Skeletal muscle tissue (tissue), 4 donors: Measurements from ENCODE around the gene GDF2. TPM values are rescaled to one million over a fixed set of nuclear protein-coding genes. Genes with fewer than 3 reads are reported as not detected.

Experiments used
- H3K27ac ChIP-seq: one replicate; pipeline ENCODE4 v1.7.0; 2013; ENCODE audit warnings: mild to moderate bottlenecking, low read depth, low read length, inconsistent platforms
- H3K27me3 ChIP-seq, 3 donors: one replicate each; pipeline ENCODE4 v1.7.0; 2013; ENCODE audit warnings: low read length in 3 of 3; ENCODE audit not compliant: control insufficient read depth in 3 of 3, insufficient read depth in 3 of 3
- H3K36me3 ChIP-seq, 3 donors: one replicate each; pipeline ENCODE4 v1.7.0; 2013; ENCODE audit warnings: low read length in 3 of 3; ENCODE audit not compliant: control insufficient read depth in 3 of 3, insufficient read depth in 3 of 3
- H3K4me1 ChIP-seq, 3 donors: one replicate each; pipeline ENCODE4 v1.7.0; 2013; ENCODE audit warnings: low read length in 3 of 3, mild to moderate bottlenecking in 3 of 3; ENCODE audit not compliant: control insufficient read depth in 3 of 3, insufficient read depth in 3 of 3
- H3K4me3 ChIP-seq, 3 donors: one replicate each; pipeline ENCODE4 v1.7.0; 2013; ENCODE audit warnings: low read length in 3 of 3
- H3K9ac ChIP-seq, 3 donors: one replicate each; pipeline ENCODE4 v1.7.0; 2013; ENCODE audit warnings: low read length in 3 of 3, mild to moderate bottlenecking in 3 of 3, moderate library complexity in 2 of 3, low read depth in 1 of 3
- H3K9me3 ChIP-seq, 3 donors: one replicate each; pipeline ENCODE4 v1.7.0; 2013; ENCODE audit warnings: low read length in 3 of 3; ENCODE audit not compliant: control insufficient read depth in 3 of 3
- total RNA-seq: library from RNA; depleted of rRNA; stranded (reverse); fragments of >200 nt; gene quantifications from one replicate; pipeline ENCODE4 v1.2.3, GENCODE V29; 2014
- donor health status: Osteomylitis.

GDF2 gene
- total RNA-seq, 1 donor from 2014 or later, result not detected

GRCh38 chr10:47336387-47337134, 14.3 kb downstream of the GDF2 start:
- H3K27ac ChIP-seq, result no peak overlapping the region
- H3K4me1 ChIP-seq, result no peaks in the 10 kb centered on the region
- H3K9ac ChIP-seq, result no peak overlapping the region
- H3K4me3 ChIP-seq, result no peak overlapping the region
- no peaks in the 10 kb centered on the region for H3K36me3 ChIP-seq
- no peaks in the 10 kb centered on the region for H3K9me3 ChIP-seq
- peaks cover 0 to 18% (median 5%) of the 10 kb centered on the region in 3 donors for H3K27me3 ChIP-seq

DNA sequence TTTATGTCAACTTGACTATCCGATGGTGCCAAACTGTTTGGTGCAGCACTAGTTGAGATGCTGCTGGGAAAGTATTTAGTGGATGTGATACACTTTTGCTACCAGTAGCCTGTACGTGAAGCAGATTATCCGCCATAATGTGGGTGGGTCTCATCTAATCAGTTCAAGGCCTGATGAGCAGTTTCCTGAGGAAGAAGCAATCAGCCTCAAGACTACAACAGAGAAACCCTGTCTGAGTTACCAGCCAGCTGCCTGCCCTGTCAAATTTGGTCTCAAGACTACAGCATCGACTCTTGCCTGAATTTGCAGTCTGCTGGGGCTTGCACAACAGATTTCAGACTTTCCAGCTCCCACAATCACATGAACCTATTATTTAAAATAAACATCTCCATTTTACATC, 15.1 kb downstream of the GDF2 start:
- Histone ChIP-seq H3K27ac (no peak overlapping the region), H3K9ac (no peak overlapping the region), H3K27me3 (peaks cover 0 to 18% (median 5%) of the 10 kb centered on the region in 3 donors), H3K36me3 (no peaks in the 10 kb centered on the region), H3K4me3 (no peak overlapping the region), H3K4me1 (no peaks in the 10 kb centered on the region), H3K9me3 (no peaks in the 10 kb centered on the region)

DNA sequence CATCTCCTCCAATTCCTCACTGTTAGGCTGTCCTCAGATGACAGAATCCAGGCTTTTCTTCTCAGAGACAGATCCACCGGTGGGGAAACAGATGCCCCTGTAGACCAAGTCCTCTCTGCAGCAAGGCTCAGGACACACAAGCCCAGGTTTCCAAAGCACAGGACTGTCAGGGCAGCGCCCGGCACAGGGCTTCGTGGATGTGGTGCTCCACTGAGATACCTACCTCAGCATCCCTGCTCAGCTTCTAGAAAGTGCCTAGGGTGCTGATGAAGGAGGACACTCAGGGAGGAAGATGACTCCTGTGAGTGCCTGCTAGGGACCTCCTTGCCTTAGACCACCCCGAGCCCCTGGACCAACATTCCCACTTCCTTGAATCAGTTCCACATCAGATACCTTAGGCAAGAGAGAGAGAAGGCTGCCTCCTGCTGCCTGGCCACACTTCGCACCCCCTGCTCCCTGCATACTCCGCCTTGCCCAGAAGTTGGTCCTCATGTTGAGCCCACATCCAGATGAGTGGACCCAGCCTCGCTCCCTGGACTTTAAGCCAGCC, 17.0 kb downstream of the GDF2 start:
- Histone ChIP-seq H3K4me3 (no peak overlapping the region), H3K4me1 (no peaks in the 10 kb centered on the region), H3K36me3 (no peaks in the 10 kb centered on the region), H3K27me3 (peaks cover 0 to 11% (median 2%) of the 10 kb centered on the region in 3 donors), H3K9ac (no peak overlapping the region), H3K9me3 (no peaks in the 10 kb centered on the region), H3K27ac (no peak overlapping the region)

GRCh38 chr10:47339759-47340607, 17.7 kb downstream of the GDF2 start:
- Histone ChIP-seq H3K4me1 (no peaks in the 10 kb centered on the region), H3K9me3 (no peaks in the 10 kb centered on the region), H3K9ac (no peak overlapping the region), H3K4me3 (no peak overlapping the region), H3K27ac (no peak overlapping the region), H3K36me3 (no peaks in the 10 kb centered on the region), H3K27me3 (peaks cover 0 to 6% (median 0%) of the 10 kb centered on the region in 3 donors)

GRCh38 chr10:47340608-47341170, 18.4 kb downstream of the GDF2 start:
- Histone ChIP-seq H3K36me3 (no peaks in the 10 kb centered on the region), H3K4me3 (no peak overlapping the region), H3K9me3 (no peaks in the 10 kb centered on the region), H3K27ac (no peak overlapping the region), H3K27me3 (peaks cover 0 to 3% (median 0%) of the 10 kb centered on the region in 3 donors), H3K9ac (no peak overlapping the region), H3K4me1 (no peaks in the 10 kb centered on the region)

- Histone ChIP-seq H3K4me1 (no peaks in the 10 kb centered on the region), H3K27ac (no peak overlapping the region), H3K9ac (no peak overlapping the region), H3K27me3 (no peaks in the 10 kb centered on the region), H3K9me3 (no peaks in the 10 kb centered on the region), H3K4me3 (no peak overlapping the region), H3K36me3 (no peaks in the 10 kb centered on the region)
Measured at GRCh38 chr10:47344996-47345870, 23.0 kb downstream of the GDF2 start.

DNA sequence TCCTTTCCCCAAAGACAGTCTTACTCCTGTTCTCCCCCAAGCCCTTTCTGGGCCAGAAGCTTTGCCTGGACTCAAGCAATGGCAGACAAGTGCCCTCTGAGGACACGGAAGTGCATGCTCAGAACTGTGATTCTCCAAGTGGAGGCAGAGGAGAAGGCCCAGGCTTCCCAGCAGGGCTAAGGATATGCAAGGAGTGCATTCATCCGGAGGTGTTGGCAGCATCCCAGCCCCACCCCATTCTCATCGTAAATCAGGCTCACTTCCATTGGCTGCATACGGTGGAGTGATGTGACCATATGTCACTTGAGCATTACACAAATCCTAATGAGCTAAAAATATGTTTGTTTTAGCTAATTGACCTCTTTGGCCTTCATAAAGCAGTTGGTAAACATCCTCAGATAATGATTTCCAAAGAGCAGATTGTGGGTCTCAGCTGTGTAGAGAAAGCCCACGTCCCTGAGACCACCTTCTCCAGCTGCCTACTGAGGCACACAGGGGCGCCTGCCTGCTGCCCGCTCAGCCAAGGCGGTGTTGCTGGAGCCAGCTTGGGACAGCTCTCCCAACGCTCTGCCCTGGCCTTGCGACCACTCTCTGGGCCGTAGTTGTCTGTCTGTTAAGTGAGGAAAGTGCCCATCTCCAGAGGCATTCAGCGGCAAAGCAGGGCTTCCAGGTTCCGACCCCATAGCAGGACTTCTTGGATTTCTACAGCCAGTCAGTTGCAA, 24.5 kb downstream of the GDF2 start:
- Histone ChIP-seq H3K9me3 (no peaks in the 10 kb centered on the region), H3K27me3 (no peaks in the 10 kb centered on the region), H3K36me3 (no peaks in the 10 kb centered on the region), H3K4me3 (no peak overlapping the region), H3K9ac (no peak overlapping the region), H3K4me1 (no peaks in the 10 kb centered on the region), H3K27ac (no peak overlapping the region)

DNA sequence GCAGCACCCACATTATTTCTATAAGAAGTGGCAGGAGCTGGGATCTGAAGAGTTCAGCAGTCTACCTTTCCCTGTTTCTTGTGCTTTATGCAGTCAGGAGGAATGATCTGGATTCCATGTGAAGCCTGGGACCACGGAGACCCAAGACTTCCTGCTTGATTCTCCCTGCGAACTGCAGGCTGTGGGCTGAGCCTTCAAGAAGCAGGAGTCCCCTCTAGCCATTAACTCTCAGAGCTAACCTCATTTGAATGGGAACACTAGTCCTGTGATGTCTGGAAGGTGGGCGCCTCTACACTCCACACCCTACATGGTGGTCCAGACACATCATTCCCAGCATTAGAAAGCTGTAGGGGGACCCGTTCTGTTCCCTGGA, 25.0 kb downstream of the GDF2 start:
- Histone ChIP-seq H3K9ac (no peak overlapping the region), H3K27me3 (no peaks in the 10 kb centered on the region), H3K4me3 (no peak overlapping the region), H3K9me3 (no peaks in the 10 kb centered on the region), H3K27ac (no peak overlapping the region), H3K4me1 (no peaks in the 10 kb centered on the region), H3K36me3 (no peaks in the 10 kb centered on the region)

GRCh38 chr10:47348138-47348651, 25.9 kb downstream of the GDF2 start, which contains the start of gene RBP3:
TSS of gene RBP3 (plus strand) at chr10:47348363. CDS start at chr10:47348485, 122 bp downstream.
- no peaks in the 10 kb centered on the region for H3K36me3 ChIP-seq
- no peaks in the 10 kb centered on the region for H3K4me1 ChIP-seq
- no peak within 1 kb of the TSS for H3K27ac ChIP-seq
- H3K9ac ChIP-seq, result no peak within 1 kb of the TSS
- H3K27me3 ChIP-seq, result no peaks in the 10 kb centered on the region
- H3K4me3 ChIP-seq, result no peak within 1 kb of the TSS
- no peaks in the 10 kb centered on the region for H3K9me3 ChIP-seq
